Activated T-cell treated with anti-CD3 and anti-CD28 coated beads, Interleukin-2, amount 50 U/mL, for 24 hours (primary cell): Measurements from ENCODE around the gene GNAZ.
"Not testable (repeated sequence)": the region's sequence is repeated elsewhere in the genome, so short reads cannot be mapped to it uniquely, and the experiment has no call there.

ENCODE experiments used
- DNase-seq: peaks from one replicate; pipeline ENCODE4 v3.0.0-alpha.2; 2020
- H3K27ac Mint-ChIP-seq: 2 replicates; pipeline ENCODE4 v1.8.0; 2020; ENCODE audit warnings: mild to moderate bottlenecking, mixed read lengths
- H3K27me3 Mint-ChIP-seq: 2 replicates; pipeline ENCODE4 v1.8.0; 2020; ENCODE audit warnings: mixed read lengths
- H3K36me3 Mint-ChIP-seq: 2 replicates; pipeline ENCODE4 v1.8.0; 2020; ENCODE audit warnings: low read depth, mixed read lengths
- H3K4me1 Mint-ChIP-seq: 2 replicates; pipeline ENCODE4 v1.8.0; 2020; ENCODE audit warnings: low read depth, mixed read lengths
- H3K4me3 Mint-ChIP-seq: 2 replicates; pipeline ENCODE4 v1.8.0; 2020; ENCODE audit warnings: mild to moderate bottlenecking, moderate library complexity, mixed read lengths
- H3K9me3 Mint-ChIP-seq: 2 replicates; pipeline ENCODE4 v1.8.0; 2020; ENCODE audit warnings: mixed read lengths

GNAZ gene

GRCh38 chr22:23070418-23071229 lies at the start of gene GNAZ:
Gene GNAZ (plus strand): TSS chr22:23070519. CDS start chr22:23095696, 25,177 bp downstream.
- DNase-seq: peak; percentile 62
- H3K9me3 Mint-ChIP-seq: no peaks in the 10 kb centered on the region
- peaks cover 12% of the 10 kb centered on the region for H3K4me1 Mint-ChIP-seq
- H3K36me3 Mint-ChIP-seq: no peaks in the 10 kb centered on the region
- no peak within 1 kb of the TSS for H3K27ac Mint-ChIP-seq
- peak within 1 kb of the TSS; percentile 71 for H3K4me3 Mint-ChIP-seq
- H3K27me3 Mint-ChIP-seq: peaks cover 39% of the 10 kb centered on the region

- DNase-seq: no peak
- Mint-ChIP-seq H3K27me3 (peaks cover 14% of the 10 kb centered on the region), H3K27ac (no peak overlapping the region), H3K4me1 (peaks cover 6% of the 10 kb centered on the region), H3K36me3 (no peaks in the 10 kb centered on the region), H3K4me3 (no peak overlapping the region), H3K9me3 (peaks cover 3% of the 10 kb centered on the region)
Measured at GRCh38 chr22:23020659-23021293, 49.5 kb upstream of the GNAZ start.

GRCh38 chr22:23021660-23022353 lies 48.5 kb upstream of the GNAZ start:
- H3K27me3 Mint-ChIP-seq, DNase-seq, H3K9me3 Mint-ChIP-seq, H3K4me1 Mint-ChIP-seq, H3K27ac Mint-ChIP-seq, H3K36me3 Mint-ChIP-seq, H3K4me3 Mint-ChIP-seq: not testable (repeated sequence)

GRCh38 chr22:23023294-23023693 lies 47.0 kb upstream of the GNAZ start:
- Mint-ChIP-seq H3K9me3 (peaks cover 3% of the 10 kb centered on the region), H3K27me3 (no peaks in the 10 kb centered on the region), H3K27ac (no peak overlapping the region), H3K36me3 (no peaks in the 10 kb centered on the region), H3K4me1 (peaks cover 2% of the 10 kb centered on the region), H3K4me3 (no peak overlapping the region)
- DNase-seq: no peak

GRCh38 chr22:23026777-23027176 lies 43.5 kb upstream of the GNAZ start:
- no peak overlapping the region for H3K27ac Mint-ChIP-seq
- no peak overlapping the region for H3K4me3 Mint-ChIP-seq
- no peaks in the 10 kb centered on the region for H3K36me3 Mint-ChIP-seq
- H3K27me3 Mint-ChIP-seq: no peaks in the 10 kb centered on the region
- no peak for DNase-seq
- H3K4me1 Mint-ChIP-seq: no peaks in the 10 kb centered on the region
- no peaks in the 10 kb centered on the region for H3K9me3 Mint-ChIP-seq

DNA sequence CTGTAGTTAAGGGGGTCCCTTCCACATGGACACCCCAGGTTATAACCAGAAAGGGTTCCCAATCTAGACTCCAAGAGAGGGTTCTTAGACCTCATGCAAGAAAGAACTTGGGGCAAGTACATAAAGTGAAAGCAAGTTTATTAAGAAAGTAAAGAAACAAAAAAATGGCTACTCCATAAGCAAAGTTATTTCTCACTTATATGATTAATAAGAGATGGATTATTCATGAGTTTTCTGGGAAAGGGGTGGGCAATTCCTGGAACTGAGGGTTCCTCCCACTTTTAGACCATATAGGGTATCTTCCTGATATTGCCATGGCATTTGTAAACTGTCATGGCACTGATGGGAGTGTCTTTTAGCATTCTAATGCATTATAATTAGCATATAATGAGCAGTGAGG lies 42.5 kb upstream of the GNAZ start:
- H3K9me3 Mint-ChIP-seq, H3K4me3 Mint-ChIP-seq, H3K4me1 Mint-ChIP-seq, H3K27ac Mint-ChIP-seq, DNase-seq, H3K27me3 Mint-ChIP-seq, H3K36me3 Mint-ChIP-seq: not testable (repeated sequence)

GRCh38 chr22:23029521-23030228 lies 40.6 kb upstream of the GNAZ start:
- no peak for DNase-seq
- Mint-ChIP-seq H3K9me3 (no peaks in the 10 kb centered on the region), H3K4me3 (no peak overlapping the region), H3K4me1 (no peaks in the 10 kb centered on the region), H3K36me3 (no peaks in the 10 kb centered on the region), H3K27ac (no peak overlapping the region), H3K27me3 (peaks cover 2% of the 10 kb centered on the region)

DNA sequence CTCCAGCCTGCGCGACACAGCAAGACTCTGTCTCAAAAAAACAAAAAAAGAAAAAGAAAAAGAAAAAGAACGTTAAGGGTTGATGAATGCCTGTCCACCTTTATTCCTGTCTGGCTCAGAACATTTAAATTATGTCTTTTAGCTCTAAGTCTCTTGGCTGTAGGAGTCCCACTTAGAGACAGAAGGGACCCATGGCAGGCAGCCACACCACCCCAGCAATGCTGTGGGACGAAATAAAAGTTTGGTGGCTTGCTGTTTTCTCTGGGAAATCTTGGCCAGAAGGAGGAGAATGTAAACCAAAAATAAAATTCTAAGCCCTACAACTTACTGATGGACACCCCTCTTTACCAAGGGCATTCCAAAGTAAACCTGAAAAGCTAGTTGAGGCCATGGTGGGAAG lies 38.9 kb upstream of the GNAZ start:
- Mint-ChIP-seq H3K27ac (no peak overlapping the region), H3K9me3 (no peaks in the 10 kb centered on the region), H3K4me3 (no peak overlapping the region)

GRCh38 chr22:23031786-23032185 lies 38.5 kb upstream of the GNAZ start:
- Mint-ChIP-seq H3K4me1 (peaks cover 10% of the 10 kb centered on the region), H3K36me3 (no peaks in the 10 kb centered on the region), H3K27ac (no peak overlapping the region), H3K4me3 (no peak overlapping the region), H3K27me3 (peaks cover 9% of the 10 kb centered on the region), H3K9me3 (no peaks in the 10 kb centered on the region)
- DNase-seq: no peak

More for the DNA sequence above, 38.9 kb upstream of the GNAZ start:
- H3K27me3 Mint-ChIP-seq: peaks cover 5% of the 10 kb centered on the region
- no peak for DNase-seq
- no peaks in the 10 kb centered on the region for H3K36me3 Mint-ChIP-seq
- H3K4me1 Mint-ChIP-seq: peaks cover 6% of the 10 kb centered on the region

- H3K27me3 Mint-ChIP-seq: peaks cover 14% of the 10 kb centered on the region
- no peak overlapping the region for H3K4me3 Mint-ChIP-seq
- no peak for DNase-seq
- H3K9me3 Mint-ChIP-seq: no peaks in the 10 kb centered on the region
- no peak overlapping the region for H3K27ac Mint-ChIP-seq
- no peaks in the 10 kb centered on the region for H3K36me3 Mint-ChIP-seq
- peaks cover 13% of the 10 kb centered on the region for H3K4me1 Mint-ChIP-seq
Measured at GRCh38 chr22:23032658-23033057, 37.7 kb upstream of the GNAZ start.

- H3K36me3 Mint-ChIP-seq: no peaks in the 10 kb centered on the region
- no peak overlapping the region for H3K27ac Mint-ChIP-seq
- no peak overlapping the region for H3K4me3 Mint-ChIP-seq
- no peak for DNase-seq
- no peaks in the 10 kb centered on the region for H3K9me3 Mint-ChIP-seq
- H3K27me3 Mint-ChIP-seq: peaks cover 20% of the 10 kb centered on the region
- H3K4me1 Mint-ChIP-seq: peaks cover 13% of the 10 kb centered on the region
Measured at GRCh38 chr22:23033116-23033905, 37.0 kb upstream of the GNAZ start.

- DNase-seq: no peak
- Mint-ChIP-seq H3K27ac (no peak overlapping the region), H3K36me3 (no peaks in the 10 kb centered on the region), H3K9me3 (no peaks in the 10 kb centered on the region), H3K4me1 (peaks cover 13% of the 10 kb centered on the region), H3K4me3 (no peak overlapping the region), H3K27me3 (peaks cover 27% of the 10 kb centered on the region)
Measured at GRCh38 chr22:23034621-23035556, 35.4 kb upstream of the GNAZ start.
